GM19238 (cell line): ENCODE results near the gene SEPTIN5.
"Not testable (repeated sequence)": the region's sequence is repeated elsewhere in the genome, so short reads cannot be mapped to it uniquely, and the experiment has no call there.

Source experiments
- DNase-seq: peaks from one replicate; pipeline ENCODE4 v3.0.0; 2011; ENCODE audit warnings: low spot score; ENCODE audit not compliant: insufficient read length

SEPTIN5 gene

DNA sequence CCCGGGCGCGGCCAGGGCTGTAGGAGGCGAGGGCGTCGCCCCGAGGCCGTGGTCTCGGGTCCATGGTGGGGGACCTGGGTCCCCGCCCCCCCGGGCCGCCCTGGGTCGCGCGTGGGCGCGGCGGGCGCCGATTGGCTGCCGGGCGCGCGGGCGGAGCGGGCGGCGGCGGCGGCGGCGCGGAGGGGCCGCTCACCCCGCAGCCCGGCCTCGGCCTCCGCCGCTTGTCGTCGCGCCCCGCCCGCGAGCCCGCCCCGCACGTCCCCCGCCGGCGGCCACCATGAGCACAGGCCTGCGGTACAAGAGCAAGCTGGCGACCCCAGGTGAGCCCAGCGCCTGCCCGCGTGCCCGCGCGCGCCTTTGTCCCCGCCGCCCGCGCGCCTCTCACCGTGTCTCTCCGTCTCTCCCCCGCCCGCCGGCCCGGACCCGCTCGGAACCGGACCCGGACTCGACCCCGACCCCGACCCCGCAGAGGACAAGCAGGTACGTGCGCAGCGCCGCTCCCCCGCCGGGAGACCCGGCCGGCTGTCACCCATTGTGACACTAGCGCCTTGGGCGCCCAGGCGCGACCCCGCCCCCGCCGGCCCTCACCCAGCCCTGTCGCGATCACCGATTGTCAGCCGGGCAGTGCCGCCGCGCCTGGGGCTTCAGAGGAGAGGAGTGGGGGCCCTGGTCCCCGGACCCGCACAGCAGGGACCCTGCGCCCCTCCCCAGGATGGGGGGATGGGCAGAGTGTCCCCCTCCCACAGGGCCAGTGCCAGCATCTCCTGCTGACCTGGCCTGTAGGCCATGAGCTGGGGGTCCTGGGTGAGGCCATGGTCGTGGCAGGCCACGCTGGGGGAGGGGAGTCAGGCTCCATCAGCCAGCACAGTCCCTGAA lies at the start of gene SEPTIN5:
Gene SEPTIN5 (plus strand): TSS at position 192 of the 876 bp plus-strand sequence. CDS start 86 bp downstream, at position 278.
- no peak for DNase-seq

DNA sequence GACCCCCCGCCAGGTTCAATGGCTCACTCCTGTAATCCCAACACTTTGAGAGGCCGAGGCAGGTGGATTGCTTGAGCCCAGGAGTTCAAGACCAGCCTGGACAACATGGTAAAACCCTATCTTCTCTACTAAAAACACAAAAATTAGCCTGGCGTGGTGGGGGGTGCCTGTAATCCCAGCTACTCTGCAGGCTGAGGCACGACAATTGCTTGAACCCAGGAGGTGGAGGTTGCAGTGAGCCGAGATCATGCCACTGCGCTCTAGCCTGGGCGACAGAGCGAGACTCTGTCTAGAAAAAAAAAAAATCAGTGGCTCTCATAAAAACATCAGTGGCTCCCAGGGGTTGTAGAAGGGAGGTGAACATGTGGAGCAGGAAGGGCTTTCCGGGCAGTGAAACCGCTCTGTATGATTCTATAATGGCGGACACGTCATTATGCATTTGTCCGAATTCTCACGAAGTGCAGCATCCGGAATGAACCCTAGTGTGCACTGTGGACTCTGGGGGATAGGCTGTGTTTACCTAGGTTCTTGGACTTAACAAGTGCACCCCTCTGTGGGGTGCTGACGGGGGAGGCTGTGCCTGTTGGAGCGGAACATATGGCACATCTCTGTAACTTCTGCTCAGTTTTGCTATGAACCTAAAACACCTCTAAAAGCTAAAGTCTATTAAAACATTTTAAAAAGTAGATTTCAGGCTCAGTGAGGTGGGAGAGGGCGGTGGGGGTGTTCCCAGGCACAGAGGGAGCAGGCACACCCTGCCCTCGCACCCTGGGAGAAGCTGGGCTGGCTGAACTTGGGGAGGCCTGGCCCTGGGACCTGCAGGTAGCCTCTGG lies 49.1 kb upstream of the SEPTIN5 start:
- no peak for DNase-seq

DNA sequence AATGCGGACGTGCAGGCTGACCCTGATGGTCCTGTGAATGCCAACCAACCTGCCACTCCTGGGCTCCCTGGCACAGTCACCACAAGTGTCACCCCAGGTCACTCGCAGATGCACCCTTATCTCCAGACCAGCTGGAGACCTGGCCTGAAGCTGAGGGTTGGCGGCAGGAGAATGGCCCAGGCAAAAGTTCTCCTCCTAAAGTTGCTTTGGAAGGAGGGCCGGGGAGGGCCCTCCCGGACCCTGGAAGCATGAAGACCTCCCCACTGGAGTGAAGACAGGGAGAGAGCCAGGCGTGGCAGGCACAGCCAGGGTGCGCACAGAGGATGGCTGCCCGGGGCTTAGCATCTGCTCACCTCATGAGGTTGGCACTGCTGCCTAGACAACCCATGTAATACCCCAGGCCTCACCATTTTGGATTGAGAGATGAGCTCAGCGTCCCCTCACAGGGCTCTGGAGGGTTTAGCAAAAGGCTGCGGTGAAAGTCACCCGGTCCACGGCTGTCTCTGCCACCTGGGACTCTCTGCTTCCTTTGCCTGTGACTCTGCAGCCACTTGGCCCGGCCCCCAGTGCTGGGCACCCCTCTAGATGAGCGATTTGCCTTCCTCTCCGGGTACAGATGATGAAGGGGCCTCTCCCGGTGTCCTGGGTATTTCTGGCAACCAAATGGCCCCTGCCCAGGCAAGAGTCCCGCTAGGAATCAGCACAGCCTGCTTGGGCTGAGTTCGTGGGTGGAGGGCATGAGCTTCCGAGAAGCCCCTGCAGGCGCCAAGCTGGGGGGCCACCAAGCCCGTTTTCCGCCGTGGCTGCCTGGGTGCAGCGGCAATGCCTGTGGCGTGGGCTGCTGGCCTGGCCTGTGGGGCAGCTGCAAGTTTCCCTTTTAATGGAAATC lies 48.3 kb upstream of the SEPTIN5 start:
- DNase-seq, result no peak

DNA sequence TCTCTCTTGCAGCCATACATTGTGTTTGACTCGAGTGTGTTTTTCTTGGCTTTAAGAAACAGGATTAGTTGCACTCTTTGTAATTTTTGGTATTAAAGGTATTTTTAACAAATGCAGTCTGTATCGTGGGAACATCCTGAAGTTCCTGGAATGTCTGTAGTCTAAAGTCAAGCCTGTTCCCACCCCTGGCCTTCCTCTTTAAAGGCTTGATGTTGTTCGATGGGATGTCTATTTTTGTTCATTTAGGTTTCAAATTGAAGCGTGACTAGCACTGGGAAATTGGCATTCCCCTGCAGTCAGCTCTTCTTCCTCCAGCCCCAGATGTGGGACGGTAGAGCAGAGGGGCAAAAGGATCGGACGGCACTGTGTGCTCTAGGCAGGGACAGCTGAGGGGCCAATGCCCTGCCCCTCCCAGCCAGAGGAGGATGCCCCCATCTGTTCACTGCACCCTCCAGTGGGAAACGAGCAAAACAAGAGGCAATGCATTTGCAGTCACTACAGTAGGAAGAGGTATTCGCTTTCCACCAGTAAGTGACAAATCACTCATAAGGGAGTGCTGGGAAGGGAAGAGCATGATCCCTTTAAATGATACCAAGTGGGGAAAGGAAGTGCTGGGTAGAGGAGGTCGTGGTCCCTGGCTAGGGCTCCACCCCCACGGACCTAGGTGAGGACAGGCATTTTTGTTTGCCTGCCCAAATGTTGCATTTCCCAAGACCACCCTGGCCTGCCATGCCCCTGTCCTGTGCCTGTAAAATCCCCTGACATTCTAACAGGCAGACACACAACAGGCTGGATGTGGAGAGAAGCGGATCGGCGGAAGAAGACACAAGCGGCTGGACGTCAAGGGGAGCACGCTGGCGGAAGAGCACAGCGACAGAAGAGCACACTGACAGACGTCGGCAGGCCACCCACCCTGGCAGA lies 47.4 kb upstream of the SEPTIN5 start:
- DNase-seq, result no peak

DNA sequence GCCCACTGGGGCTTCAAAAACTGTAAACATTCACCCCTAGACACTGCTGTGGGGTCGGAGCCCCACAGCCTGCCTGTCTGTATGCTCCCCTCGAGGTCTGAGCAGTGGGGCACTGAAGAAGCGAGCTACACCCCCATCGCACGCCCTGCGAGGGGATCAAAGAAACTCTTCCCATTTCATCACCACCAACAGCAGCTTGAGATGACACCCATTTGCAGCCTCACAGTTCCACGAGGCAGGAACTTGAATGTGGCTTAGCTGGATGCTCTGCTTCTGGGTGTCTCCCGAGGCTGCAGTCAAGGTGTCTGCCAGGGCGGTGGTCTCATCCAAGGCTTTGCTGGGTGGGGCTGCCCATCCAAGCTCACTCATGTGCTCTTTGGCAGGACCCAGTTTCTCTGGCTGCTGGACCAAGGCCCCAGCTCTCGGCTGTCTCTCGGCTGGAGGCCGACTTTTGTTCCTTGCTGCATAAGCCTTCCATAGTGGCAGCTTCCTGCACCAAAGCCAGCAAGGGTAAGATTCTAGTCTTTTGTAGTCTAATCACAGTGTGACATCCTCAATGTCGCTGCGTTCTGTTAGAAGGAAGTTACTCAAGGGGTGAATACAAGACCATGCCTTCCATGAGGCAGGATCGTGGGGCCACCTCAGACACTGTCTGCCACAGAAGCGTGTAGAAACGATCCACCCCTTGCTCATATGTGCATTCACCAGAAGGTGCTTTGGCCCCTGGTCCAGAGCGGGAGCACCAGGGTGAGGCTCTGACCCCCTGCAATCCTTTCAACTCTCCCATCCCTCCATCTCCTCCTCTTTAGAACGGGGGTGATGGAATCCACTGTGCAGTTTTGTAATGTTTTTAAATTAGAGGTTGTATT lies 46.2 kb upstream of the SEPTIN5 start:
- no peak for DNase-seq

DNA sequence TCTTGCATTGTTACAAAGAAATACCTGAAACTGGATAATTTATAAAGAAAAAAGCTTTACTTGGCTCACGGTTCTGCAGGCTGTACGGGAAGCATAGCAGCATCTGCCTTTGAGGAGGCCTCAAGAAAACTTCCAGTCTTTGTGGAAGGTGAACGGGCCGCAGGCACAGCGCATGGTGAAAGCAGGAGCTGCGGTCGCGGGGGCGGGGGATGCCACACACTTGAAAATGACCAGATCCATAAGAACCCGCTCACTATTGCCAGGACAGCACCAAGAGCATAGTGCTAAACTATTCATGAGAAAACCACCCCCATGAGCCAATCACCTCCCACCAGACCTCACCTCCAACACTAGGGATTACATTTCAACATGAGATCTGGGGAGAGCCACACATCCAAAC lies 45.6 kb upstream of the SEPTIN5 start:
- DNase-seq, result no peak

DNA sequence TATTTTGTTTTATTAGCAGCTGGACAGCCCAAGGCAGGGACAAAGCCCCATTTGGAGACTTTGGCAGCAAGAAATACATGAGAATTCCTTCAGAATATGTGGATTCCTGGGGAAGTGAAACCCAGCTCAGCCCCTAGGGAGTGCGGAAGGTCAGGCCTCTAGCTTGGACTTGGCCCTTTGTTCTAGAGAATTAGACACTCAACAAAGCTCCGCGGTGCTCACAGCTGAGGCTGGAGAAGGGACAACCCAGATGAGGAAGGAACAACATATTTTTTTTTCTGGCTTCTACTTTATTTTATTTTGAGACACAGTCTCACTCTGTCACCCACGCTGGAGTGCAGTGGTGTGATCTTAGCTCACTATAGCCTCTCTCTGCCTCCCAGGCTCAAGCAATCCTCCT lies 44.7 kb upstream of the SEPTIN5 start:
- DNase-seq, result no peak

DNA sequence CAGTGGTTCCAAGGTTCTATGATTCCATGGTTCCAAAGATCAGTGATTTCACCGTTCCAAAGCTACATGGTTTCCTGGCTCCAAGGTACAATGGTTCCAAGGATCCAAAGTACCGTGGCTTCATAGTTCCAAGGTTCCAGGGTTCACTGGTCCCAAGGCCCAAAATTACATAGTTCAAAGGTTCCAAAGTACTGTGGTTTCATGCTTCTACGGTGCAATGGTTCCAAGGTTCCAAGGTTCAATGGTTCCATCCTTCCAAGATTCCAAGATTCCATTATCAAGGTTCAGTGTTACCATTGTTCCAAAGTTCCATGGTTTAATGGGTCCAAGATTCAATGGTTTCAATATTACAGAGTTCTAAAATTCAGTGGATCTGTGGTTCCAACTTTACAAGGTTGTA lies 43.0 kb upstream of the SEPTIN5 start:
- no peak for DNase-seq

DNA sequence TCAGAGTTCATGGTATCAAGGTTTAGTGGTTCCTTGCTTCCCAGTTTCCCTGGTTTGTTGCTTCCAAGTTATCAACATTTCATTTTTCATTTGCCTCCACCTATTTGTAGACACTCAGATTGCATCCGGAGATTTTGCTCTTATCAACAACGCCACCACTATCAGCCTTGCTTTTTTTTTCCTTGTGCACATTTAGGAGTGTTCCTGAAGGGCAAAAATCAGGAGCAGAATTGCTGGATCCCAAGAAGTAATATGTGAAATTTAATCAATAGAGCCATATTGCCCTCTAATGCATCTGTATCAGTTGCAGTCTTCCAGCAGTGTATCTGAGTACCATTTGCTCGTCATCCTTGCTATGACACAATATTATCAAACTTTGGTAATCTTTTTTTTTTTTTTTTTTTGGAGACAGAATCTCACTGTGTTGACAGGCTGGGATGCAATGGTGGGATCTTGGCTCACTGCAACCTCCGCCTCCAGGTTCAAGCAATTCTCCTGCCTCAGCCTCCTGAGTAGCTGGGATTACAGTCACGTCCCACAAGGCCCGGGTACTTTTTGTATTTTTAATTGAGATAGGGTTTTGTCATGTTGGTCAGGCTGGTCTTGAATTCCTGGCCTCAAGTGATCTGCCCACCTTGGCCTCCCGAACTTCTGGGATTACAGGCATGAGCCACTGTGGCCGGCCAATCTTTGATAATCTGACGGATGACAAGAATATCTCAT lies 42.1 kb upstream of the SEPTIN5 start:
- no peak for DNase-seq

DNA sequence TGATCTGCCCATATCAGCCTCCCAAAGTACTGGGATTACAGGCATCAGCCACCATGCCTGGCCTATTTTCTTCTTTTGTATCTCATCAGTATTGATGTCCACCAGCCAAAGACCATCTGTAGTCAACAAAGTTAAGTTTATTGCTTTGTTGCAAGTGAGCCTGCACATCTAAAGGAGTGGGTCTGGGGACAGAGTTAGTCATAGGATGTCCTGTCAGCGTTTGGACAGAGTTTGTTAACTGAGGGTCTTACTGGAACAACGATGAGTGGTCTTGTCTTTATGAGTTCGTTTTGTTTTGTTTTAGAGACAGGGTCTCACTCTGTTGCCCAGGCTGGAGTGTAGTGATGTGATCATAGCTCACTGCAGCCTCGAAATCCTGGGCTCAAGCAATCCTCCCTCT lies 40.6 kb upstream of the SEPTIN5 start:
- no peak for DNase-seq

DNA sequence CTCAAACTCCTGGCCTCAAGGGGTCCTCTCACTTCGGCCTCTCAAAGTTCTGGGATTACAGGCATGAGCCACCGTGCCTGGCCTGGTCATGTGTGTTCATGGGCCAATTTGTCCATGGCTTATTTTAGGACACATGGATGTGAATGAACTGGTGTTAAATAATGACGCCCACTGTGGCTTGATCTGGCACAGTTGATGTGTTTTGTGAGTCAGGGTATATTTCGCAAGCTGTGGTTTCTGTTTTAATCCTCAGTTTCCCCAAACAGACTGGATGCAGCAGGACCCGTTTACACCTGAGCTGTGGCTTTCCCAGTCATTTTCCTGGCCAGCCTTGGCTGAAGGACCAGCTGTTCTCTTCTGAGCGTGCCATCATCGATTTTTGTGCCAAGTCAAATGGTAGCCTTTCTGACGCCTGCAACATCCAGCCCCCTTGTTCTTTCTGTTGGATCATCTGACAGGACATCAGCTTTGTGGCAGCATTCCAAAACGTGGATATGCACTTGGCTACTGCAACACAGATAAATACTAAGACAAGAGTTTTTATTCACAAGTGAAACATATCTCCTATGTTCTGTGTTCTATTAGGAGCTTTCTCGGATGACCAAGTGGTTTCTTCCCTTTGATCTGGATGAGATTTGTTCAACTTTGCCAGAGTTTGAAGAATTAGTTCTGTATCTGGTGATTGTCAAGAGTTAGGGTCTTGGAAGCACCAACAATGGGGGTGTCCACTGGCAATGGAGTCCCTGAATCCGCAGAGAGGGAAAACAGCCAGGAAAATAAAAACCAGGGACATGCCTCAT lies 40.0 kb upstream of the SEPTIN5 start:
- no peak for DNase-seq

DNA sequence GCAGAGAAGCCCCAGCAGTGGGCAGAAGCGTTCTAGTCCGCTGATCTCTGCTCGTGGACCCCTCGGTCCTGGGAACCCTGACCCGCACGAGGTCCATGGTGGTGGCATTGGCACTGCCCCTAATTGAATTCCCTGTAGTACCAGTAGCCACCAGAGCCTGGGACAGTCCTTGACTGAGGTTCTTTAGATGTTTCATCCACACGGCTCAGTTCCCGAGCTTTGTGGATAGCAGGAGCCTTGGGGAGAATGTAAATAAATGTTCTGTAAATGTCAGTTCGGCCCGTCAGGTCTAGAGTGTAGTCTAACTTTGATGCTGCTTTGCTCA lies 39.4 kb upstream of the SEPTIN5 start:
- no peak for DNase-seq

DNA sequence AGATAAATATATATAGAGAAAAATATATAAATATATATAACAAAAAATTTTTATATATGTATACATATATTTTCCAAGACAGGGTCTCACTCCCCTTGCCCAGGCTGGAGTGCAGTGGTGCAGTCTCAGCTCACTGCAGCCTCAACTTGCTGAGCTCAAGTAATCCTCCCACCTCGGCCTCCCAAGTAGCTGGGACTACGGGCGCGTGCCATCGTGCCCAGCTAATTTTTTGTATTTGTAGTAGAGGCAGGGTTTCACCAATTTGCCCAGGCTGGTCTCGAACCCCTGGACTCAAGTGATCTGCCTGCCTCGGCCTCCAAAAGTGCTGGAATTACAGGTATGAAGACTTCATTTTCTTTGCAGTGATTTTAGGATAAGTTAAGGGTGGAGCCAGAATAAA lies 38.9 kb upstream of the SEPTIN5 start:
- no peak for DNase-seq

DNA sequence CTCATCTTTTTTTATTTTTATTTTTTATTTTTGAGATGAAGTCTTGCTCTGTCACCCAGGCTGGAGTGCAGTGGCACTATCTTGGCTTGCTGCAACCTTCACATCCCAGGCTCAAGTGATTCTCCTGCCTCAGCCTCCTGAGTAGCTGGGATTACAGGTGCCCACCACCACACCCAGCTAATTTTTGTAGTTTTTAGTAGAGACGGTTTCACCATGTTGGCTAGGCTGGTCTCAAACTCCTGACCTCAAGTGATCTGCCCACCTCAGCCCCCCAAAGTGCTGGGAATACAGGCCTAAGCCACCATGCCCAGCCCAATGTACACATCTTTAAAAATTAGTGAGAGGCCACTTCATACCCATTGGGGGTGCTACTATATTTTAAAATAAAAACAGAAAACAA lies 37.9 kb upstream of the SEPTIN5 start:
- not testable (repeated sequence) for DNase-seq

DNA sequence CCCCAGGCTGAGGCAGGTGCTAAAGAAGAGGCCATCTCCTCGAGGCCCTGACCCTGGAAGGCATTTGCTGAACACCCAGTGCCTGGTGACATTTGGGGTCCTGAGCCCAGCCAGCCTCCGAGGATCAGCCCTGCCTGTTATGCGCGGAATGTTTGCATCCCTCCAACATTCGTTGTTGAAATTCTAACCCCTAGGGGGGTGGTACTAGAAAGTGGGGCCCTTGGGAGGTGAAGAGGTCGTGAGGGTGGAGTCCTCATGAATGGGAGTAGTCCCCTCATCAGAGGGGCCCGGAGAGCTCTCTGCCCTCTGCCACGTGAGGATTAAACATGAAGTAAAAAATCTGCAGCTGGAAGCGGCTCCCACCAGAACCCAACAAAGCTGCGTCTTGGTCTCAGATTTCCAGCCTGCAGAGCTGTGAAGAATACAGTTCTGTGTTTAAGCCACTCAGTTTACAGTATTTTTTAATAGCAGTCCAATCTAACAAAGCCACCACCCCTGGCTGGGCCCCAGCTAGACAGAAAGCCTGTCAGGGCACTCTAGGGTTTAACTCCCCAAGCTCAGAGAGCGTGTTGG lies 35.3 kb upstream of the SEPTIN5 start:
- no peak for DNase-seq

DNA sequence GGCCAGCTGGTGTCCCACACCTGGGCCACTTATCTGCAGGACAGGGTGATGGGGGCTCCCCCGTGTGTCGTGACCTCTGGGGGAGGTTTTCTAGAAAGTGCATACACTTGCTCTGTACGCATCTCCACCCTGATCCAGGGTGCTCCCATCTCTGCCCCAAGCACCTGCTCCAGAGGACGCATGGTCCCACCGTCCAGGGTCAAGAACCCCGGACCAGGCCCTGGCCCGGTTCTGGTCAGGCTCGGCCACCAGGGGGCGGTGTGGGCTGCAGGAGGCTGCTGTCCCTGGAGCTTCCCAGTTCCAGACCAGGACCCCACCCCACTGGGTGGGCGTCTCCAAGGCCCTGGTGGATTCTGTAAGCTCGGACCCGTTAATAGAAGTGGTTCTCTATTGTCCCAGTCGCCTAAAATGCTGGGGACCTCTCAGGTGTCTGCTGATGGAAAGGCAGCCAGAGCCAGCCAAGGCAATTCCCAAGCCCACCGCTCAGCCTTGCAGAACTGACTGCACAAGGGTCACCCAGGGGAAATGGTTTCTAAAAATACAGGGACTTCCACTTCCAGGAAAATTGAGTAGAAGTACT lies 34.7 kb upstream of the SEPTIN5 start:
- DNase-seq, result no peak

DNA sequence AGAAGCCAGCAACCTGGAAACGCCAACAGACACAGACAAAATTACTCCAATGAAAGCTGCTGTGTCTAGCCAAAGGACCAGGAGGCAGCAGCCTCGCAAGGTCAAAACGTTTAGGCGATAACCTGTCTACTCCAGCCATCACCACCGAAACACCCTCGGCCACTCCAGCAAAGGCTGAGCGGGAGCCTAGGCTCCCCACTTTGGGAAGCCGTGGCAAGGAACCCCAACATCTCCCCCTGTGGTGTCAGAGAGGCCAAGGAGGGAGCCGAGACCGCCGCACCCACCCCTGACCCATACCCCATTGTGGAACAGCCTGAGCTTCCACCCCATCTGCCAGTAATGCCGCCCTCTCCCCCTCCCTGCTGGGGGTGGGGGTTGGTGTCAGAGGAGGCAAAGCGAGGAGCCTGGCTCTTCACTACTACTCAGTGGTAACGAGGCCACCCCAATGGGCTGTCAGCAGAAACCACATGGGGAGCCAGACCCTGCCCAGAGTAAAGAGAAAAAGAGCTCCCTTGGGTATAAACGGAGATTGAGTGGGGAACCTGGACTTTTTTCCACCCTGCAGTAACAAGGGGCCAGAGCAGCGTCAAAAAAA lies 33.9 kb upstream of the SEPTIN5 start:
- no peak for DNase-seq
